ENCODE data around the gene PRKD3.

GRCh38 chr2:37276291-37276690 lies 48.3 kb downstream of the PRKD3 start:
- TF ChIP-seq CTCF (IDR thresholded peaks at IDR 0.05) (no peak), ZFX (IDR thresholded peaks at IDR 0.05; ENCODE audit: borderline replicate concordance) (no peak)
